ENCODE data around the gene BBIP1. TPM values are rescaled to one million over a fixed set of nuclear protein-coding genes. Genes with fewer than 3 reads are reported as not detected.
A peak's percentile ranks its signal among the peaks of the same experiment; 100 is the strongest.

BBIP1 gene
- total and polyA plus RNA-seq, 2 donors (not counting 3 experiments of a cell fraction or from before 2014, with no cell fraction given): 9.9 to 32.8 TPM

- dilution Hi-C loops (cut with MboI; ENCODE audit: extremely low pct_ligation_motif_present, low sequenced_read_pairs): no loop called here
- BruUV-seq (replicated peaks): no TSS peak
- no peak for TF ChIP-seq JUN (IDR thresholded peaks at IDR 0.05; ENCODE audit: borderline replicate concordance, insufficient read depth, insufficient read length, low read depth)
- peak; percentile 17 to 29 for TF ChIP-seq CTCF (IDR thresholded peaks at IDR 0.05; ENCODE audit: extremely low read depth in 1 of 2, insufficient read depth in 1 of 2, low read depth in 1 of 2, low read length in 2 of 2)
- ChIA-PET POLR2A (no interaction called here), CTCF (interaction anchor here (0.7 to 4.6 kb wide), 32 partner anchors 8 to 1244 kb away, joined by 3 to 113 read pairs (median 4); partner anchors contain the start of genes BBIP1, PDCD4 and SHOC2)
- FAIRE-seq: no peak
- intact Hi-C loops (cut with micrococcal nuclease): loop anchor here (1.0 to 5.0 kb wide), 5 partner anchors 25 to 586 kb away; no protein-coding TSS in a partner anchor
- Histone ChIP-seq H3K4me1 (ENCODE audit: control insufficient read depth, extremely low read depth, insufficient read depth, low read length) (no peaks in the 10 kb centered on the region), H4K20me1 (replicated peaks; ENCODE audit: control insufficient read depth, extremely low read depth, insufficient read depth, low read length) (no peaks in the 10 kb centered on the region), H3K79me2 (ENCODE audit: control insufficient read depth, insufficient read depth, low read length) (no peaks in the 10 kb centered on the region), H3K9me3 (replicated peaks; ENCODE audit: control insufficient read depth, insufficient read depth, low read length) (no peaks in the 10 kb centered on the region), H3K4me2 (ENCODE audit: insufficient read depth, low read length) (no peak overlapping the region), H3K27me3 (ENCODE audit: control insufficient read depth in 2 of 2, insufficient read depth in 2 of 2, low read length in 2 of 2) (no peaks in the 10 kb centered on the region), H3K27ac (ENCODE audit: insufficient read depth, low read depth, low read length) (no peak overlapping the region), H3K9ac (replicated peaks; ENCODE audit: extremely low read depth, insufficient read depth, low read length) (no peak overlapping the region), H3K36me3 (ENCODE audit: control insufficient read depth in 2 of 2, extremely low read depth in 1 of 2, insufficient read depth in 2 of 2, low read length in 2 of 2) (peaks cover 4 to 10% of the 10 kb centered on the region in 2 experiments), H3K4me3 (replicated peaks in 1 of 3; ENCODE audit: insufficient read depth in 1 of 3, low read depth in 1 of 3, low read length in 3 of 3) (no peak overlapping the region), H2AFZ (ENCODE audit: low read depth, low read length) (no peak overlapping the region), H3K9me1 (replicated peaks; ENCODE audit: control insufficient read depth, extremely low read depth, insufficient read depth, low read length) (no peaks in the 10 kb centered on the region)
- peak; percentile 62 for DNase-seq (ENCODE audit: low read depth, low spot score)
Measured at GRCh38 chr10:110893559-110894179, 25.3 kb downstream of the BBIP1 start.

GRCh38 chr10:110892602-110893288, 26.2 kb downstream of the BBIP1 start:
- Histone ChIP-seq H3K9me1 (replicated peaks; ENCODE audit: control insufficient read depth, extremely low read depth, insufficient read depth, low read length) (no peaks in the 10 kb centered on the region), H3K27ac (ENCODE audit: insufficient read depth, low read depth, low read length) (no peak overlapping the region), H3K79me2 (ENCODE audit: control insufficient read depth, insufficient read depth, low read length) (no peaks in the 10 kb centered on the region), H3K9ac (replicated peaks; ENCODE audit: extremely low read depth, insufficient read depth, low read length) (no peak overlapping the region), H3K4me2 (ENCODE audit: insufficient read depth, low read length) (no peak overlapping the region), H3K9me3 (replicated peaks; ENCODE audit: control insufficient read depth, insufficient read depth, low read length) (no peaks in the 10 kb centered on the region), H3K4me3 (replicated peaks in 1 of 3; ENCODE audit: insufficient read depth in 1 of 3, low read depth in 1 of 3, low read length in 3 of 3) (no peak overlapping the region), H3K36me3 (ENCODE audit: control insufficient read depth in 2 of 2, extremely low read depth in 1 of 2, insufficient read depth in 2 of 2, low read length in 2 of 2) (peaks cover 6 to 10% of the 10 kb centered on the region in 2 experiments), H4K20me1 (replicated peaks; ENCODE audit: control insufficient read depth, extremely low read depth, insufficient read depth, low read length) (no peaks in the 10 kb centered on the region), H2AFZ (ENCODE audit: low read depth, low read length) (no peak overlapping the region), H3K27me3 (ENCODE audit: control insufficient read depth in 2 of 2, insufficient read depth in 2 of 2, low read length in 2 of 2) (no peaks in the 10 kb centered on the region), H3K4me1 (ENCODE audit: control insufficient read depth, extremely low read depth, insufficient read depth, low read length) (no peaks in the 10 kb centered on the region)
- POLR2A ChIA-PET: no interaction called here
- DNase-seq (ENCODE audit: low read depth, low spot score) (no peak), FAIRE-seq (no peak)
- BruUV-seq (replicated peaks): no TSS peak
- CTCF ChIA-PET: interaction anchor here (0.6 to 4.6 kb wide), 14 partner anchors 10 to 1245 kb away, joined by 3 to 113 read pairs (median 7); partner anchors contain the start of genes BBIP1 and SHOC2
- TF ChIP-seq POLR2AphosphoS5 (IDR thresholded peaks at IDR 0.05; ENCODE audit: insufficient read depth, low read depth, low read length) (no peak), MYC (IDR thresholded peaks at IDR 0.05; ENCODE audit: low read depth, low read length) (no peak), MAX (IDR thresholded peaks at IDR 0.05; ENCODE audit: insufficient read depth, insufficient read length) (no peak), JUN (IDR thresholded peaks at IDR 0.05; ENCODE audit: borderline replicate concordance, insufficient read depth, insufficient read length, low read depth) (no peak), CTCF (IDR thresholded peaks at IDR 0.05; ENCODE audit: extremely low read depth in 1 of 2, insufficient read depth in 1 of 2, low read depth in 1 of 2, low read length in 2 of 2) (no peak), EZH2 (IDR thresholded peaks at IDR 0.05; ENCODE audit: borderline replicate concordance, low read depth, low read length, severe bottlenecking) (no peak), GATA2 (IDR thresholded peaks at IDR 0.05; ENCODE audit: insufficient read depth, insufficient read length, low read depth, low read length) (no peak), FOS (IDR thresholded peaks at IDR 0.05; ENCODE audit: borderline replicate concordance, insufficient read depth, low read length) (no peak), POLR2A (IDR thresholded peaks at IDR 0.05; ENCODE audit: low read depth, low read length) (no peak)
- intact Hi-C loops (cut with micrococcal nuclease): loop anchor here (1.0 to 5.0 kb wide), 5 partner anchors 26 to 585 kb away; no protein-coding TSS in a partner anchor
- dilution Hi-C loops (cut with MboI; ENCODE audit: extremely low pct_ligation_motif_present, low sequenced_read_pairs): no loop called here

Measured in endothelial cell of umbilical vein (primary cell).